Endometrium (tissue), 2 donors: ENCODE measurements around the gene NEURL1.
"Not testable (repeated sequence)": the region's sequence is repeated elsewhere in the genome, so short reads cannot be mapped to it uniquely, and the experiment has no call there.

ENCODE experiments used
- FAIRE-seq: peaks from 2 replicates; lab custom pipeline; 2012; peaks lifted over from hg19 to GRCh38; lab: Jason Lieb, UNC
- donor health status: control.
- donor health status: control.

NEURL1 gene

DNA sequence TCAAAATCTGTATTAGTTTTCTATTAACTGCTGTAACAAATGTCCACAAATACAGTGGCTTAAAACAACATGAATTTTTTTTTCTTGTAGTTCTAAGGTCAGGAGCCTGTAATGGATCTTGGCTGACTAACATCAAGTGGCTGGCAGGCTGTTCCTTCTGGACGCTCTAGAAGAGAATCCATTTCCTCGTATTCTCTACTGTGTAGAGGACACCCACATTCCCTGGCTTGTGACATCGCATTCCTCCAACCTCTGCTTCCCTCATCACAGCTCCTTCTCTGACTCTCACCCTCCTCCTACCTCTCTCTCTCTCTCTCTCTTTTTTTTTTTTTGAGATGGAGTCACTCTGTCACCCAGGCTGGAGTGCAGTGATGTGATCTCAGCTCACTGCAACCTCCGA lies 30.0 kb upstream of the NEURL1 start:
- no peak for FAIRE-seq

DNA sequence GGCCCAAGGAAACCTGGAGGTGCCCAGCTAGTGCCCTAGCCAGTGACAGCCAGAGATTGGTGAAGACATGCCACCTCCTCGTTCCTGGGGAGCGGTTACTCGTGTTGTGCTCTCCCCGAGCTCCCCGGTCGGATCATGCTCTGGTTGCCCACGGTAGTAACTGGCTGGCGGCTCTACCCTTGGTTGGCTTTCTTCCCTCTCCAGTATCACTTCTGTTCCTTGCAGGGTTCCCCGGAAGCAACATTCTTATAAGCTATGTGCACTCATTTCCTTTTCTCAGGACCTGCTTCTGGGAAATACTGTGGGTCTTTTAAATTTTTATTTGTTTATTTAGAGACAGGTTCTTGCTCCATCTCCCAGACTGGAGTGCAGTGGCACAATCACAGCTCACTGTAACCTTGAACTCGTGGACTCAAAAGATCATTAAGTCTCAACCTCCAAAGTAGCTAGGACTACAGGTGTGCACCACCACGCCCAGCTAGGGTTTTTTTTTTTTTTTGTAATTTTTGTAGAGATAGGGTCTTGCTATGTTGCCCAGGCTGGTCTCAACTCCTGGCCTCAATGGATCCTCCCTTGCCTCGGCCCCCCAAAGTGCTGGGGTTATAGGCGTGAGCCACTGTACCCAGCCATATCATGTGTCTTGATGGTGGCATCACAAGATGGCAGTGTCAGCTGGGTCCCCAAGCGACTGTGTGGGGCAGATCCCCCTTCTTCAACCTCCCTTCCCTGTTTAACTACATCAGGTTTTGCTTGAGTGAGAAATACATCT lies 27.9 kb upstream of the NEURL1 start:
- no peak for FAIRE-seq

DNA sequence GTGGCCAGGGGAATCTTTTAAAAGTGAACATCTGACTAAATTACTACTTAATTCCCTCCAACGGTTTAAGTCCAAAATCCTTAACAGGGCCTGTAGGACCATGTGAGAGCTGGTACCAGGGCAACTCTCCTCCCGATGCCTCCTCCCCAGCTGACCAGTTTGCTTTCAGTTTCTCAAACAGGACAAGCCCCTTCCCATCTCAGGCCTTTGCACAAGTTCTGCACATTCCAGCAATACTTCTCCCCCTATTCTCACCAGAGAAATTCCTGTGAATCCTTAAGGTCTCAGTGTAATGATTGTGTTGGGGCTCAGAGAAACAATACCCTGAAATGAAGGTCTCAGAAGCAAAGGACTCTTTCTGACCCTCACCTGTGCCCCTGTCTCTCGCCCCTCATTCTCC lies 26.8 kb upstream of the NEURL1 start:
- no peak for FAIRE-seq

DNA sequence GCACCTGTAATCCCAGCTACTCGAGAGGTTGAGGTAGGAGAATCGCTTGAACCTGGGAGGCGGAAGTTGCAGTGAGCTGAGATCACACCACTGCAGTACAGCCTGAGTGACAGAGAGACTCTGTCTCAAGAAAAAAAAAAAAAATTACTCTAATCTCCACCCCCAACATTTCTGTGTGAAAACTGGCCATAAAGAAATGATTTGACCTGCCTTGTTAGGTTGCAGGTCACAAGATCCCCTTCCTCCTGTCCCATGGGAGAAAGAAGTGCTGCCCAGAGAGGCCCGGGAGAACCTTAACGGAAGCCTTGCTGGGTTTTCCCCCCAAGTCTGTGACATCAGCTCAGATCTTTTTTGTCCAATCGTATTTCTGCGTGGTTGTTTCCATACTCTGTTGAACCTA lies 26.1 kb upstream of the NEURL1 start:
- FAIRE-seq, result no peak

DNA sequence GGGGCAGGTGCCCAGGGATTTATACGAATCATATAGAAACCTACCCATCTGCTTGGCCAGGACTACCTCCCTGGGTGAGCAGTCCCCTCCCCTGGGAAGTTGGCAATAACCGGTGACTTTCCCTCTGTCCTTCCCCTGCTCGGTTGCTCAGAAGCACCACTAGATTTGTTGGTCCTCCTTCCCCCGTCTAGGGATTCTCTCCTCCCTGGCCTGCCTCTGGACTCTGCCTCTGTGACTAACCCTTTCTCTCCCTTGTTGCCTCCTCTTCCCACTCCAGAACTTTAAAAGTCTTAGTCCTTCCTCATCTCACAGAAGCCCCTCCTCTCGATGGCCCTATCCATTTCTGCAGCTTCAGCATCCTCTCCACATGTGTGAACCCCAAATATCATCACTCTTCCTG lies 24.3 kb upstream of the NEURL1 start:
- FAIRE-seq, result no peak

DNA sequence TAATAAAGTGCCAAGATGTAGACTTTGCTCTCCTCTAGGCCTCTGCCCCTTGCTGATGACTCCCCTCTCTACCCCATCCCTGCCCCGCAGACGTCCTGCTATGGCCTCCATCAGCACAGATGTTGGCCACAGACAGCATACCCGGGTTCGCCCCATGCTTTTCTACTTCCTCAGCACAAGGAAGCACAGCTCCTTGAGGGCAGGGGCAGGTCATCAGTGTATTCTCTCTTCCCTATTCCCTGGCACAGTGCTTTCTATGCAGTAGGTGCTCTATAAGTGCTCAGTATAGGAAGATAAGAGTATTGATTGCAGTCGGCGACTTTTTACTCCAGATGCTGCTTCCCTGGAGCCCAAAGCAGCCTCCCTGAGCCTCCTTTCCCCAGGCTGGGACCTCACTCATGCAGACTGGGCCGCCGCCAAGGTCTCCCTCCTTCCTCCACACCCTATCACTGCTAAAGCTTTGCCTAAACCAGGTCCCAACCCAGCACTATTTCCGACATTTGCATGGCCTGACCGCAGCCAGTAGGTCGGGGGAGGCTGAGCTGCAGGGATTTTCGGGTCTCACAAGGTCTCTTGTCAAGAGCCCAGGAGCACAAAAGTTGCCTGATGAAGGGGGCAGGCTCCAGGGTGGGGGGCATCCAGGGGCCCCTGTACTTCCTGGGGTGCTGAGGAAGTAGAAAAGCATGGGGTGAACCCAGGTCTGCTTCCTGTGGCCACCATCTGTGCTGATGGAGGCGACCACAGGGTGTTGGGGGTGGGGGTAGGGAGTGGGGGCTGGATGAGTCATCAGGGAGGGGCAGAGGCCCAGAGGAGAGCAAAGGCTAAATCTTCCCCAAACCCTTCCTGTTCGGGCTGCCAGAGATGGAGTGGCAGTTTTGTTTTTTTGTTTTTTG lies 22.5 kb upstream of the NEURL1 start:
- FAIRE-seq, result no peak

DNA sequence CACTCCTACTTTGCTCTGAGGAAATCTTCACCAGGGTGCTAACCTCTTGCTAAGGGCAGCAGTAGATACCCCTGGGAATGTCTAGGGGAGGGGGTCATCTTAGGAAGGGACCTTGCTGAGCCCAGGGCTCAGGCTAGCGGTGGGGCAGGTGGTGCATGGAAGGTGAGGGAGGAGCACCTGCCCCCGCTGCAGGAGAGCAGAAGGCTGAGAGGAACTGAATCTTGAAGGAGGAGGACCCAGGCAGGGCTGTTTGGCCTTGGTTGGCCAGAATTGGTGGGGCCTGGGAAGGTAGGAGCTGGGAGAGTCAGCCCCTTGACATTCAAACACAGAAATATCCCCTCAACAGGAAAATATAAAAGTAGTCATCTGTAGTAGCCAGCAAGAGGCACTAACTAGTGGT lies 21.5 kb upstream of the NEURL1 start:
- no peak for FAIRE-seq

DNA sequence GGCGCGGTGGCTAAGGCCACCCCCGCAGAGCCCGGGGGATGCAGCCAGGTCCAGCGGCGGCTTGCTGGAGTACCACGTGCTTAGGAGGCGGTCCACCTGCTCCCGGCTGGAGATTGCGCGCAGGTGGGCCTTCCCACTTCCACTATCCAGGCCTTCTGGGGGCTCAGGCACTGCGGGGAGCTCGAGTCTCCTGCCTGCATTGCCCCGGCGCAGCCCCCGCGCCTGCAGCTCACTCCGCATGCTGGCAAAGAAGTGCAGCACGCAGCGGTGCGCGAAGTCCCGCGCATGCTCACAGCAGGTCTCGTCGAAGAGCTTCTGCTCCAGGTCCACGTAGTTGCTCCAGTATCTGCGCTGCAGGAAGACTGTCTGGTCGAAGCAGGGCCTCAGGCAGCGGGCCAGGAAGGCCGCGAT lies 20.2 kb upstream of the NEURL1 start:
- FAIRE-seq, result no peak

DNA sequence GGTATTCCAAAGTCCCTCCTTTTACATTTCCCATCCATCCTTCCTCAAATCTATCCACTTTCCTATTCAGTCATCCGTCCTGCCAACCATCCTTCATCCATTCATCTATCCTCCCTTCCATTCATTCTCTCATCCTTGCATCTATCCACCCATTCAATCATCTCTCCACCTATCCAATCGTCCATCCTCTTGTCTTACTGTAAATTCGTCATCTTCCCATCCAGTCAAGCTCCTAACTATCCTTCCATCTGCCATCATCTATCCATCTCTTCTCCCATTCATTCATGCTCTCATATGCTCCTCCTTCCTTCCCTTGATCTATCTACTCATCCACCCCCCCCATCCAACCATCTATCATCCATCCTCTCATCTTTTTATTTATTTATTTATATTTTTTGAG lies 19.4 kb upstream of the NEURL1 start:
- no peak for FAIRE-seq

DNA sequence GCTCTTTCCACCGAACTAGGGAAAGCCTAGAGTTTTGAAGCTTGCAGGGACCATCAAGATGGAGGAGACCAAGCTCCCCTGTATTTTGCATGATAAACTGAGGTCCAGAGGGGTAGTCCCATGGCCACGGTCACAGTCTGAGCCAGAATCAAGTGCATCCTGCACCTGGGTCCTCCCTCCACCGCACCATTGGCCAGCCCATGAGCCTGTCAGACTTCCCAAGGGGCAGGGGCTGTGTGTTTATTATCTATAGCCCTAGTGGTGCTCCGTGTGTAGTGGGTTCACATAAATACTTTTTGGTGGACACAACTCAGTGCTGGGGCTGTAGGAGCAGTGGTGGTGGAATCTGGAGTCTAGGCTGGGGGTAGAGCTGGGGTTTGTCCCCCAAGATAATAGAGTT lies 18.1 kb upstream of the NEURL1 start:
- FAIRE-seq, result no peak

DNA sequence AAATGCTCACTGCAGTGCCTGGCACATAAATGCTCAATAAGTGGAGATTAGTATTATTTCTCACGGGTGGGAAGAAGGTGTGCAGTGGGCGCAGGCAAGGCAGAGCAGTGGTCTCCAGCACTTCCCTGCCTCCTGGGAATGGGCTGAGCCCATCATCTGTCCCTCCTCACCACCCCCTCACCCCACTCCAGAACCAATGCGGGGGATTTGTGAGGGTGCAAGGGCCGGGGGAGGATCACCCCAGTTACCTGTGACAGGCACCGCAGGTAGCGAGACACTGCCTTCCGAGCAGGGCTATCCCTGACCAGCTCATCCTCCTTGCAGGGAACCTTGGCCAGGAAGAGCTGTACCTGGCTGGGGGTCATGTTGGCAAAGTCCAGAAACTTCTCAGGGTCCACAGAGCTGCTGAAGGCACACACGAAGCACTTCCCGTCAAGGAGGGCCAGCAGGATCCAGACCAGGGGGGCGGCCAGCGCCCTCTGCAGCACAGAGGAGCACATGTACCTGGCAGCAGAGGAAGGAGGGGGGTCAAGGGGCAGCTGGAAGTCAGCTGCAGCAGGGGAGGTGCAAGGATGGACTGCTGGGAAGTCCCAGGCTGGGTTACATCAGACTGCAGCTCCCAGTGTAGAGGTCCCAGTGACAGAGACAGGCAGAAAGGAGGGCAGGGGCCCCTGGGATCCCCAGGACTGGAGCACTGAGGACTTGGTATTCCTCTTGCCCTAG lies 17.3 kb upstream of the NEURL1 start:
- FAIRE-seq, result no peak

DNA sequence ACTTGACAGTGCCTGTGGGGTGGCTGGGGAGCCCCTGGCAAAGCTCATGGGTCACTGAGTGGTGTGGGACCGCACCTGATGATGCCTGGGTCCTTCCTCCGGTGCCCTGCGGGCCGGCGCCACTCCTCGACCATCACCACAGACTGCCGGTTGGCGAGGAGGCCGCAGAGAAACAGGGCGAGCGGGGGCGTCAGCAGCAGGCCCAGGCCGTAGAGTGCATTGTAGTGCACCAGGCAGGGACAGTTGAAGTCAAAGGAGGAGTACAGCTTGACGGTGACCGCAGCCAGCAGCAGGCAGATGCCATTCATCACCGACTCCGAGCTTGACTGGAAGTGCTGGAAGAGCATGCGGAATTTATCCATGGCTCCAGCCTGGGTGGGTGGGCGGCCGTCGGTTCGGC lies 14.8 kb upstream of the NEURL1 start:
- FAIRE-seq, result no peak

DNA sequence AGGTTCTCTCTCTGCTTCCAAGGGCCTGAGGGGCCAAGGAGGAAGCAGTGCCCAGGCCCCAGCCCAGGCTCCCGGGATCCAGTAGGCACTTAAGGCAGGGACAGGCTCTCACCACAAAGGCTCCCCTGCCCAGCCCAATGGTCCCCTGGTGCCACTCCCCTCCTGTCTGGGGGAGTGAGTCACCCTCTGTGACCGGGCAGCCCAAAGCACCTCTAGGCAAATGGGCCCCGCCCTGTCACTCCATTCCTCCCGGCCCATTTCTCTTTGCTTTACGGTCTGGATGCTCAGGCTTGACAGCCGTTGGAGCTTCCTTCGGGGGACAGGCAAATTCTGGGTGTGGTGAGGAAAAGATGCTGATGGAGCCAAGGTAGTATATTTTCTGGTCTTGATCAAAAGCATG lies 14.4 kb upstream of the NEURL1 start, which contains the start of gene CALHM3:
Gene CALHM3 (minus strand): TSS at position 106 of the 400 bp plus-strand sequence. CDS start 208 bp downstream, outside the sequence.
- FAIRE-seq, result no peak

DNA sequence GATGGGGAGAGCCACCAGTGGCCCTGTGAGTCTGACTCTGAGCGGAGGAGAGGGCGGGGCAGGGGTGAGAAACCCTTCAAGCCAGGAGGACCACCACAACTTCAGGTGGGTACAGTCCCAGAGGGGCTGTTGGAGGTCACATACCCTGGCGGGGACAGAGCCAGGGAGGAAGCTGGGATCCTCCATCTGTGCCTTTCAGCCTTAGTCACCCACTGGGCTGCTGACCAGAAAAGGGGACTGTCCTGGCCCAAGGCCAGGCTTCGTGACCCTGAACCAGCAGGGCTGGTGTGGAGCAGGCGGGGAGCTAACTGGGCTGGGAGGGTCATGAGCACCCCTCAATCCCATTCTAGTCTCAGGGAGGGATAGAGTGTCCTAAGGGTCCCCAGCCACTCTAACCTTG lies 13.0 kb upstream of the NEURL1 start:
- no peak for FAIRE-seq

DNA sequence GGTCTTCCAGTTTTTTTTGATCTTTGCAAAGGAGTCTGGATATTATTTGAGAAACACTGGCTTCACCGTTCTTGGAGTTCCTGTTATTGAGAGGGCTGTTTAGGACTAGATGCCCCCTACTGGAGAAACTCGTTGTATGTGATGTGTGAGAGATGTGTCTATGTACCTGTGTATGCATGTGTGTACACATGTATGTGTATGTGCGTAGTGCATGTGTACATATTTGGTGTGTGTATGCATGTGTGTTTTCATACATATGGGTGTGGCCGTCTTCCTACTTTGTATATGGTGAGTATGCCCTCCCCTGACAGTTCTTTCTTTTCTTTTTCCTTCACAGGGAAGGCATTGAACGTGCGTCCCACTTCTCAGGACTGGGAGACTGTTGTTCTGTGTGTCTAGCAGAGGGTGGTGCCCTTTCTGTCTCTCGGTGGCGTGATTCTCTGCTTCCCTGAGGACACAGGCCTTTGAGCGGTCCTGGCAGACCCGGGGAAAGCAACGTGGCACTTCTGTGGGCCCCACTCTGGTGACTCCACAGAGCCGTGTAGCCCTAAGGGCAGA lies 11.5 kb upstream of the NEURL1 start:
- peak; percentile 37 for FAIRE-seq

DNA sequence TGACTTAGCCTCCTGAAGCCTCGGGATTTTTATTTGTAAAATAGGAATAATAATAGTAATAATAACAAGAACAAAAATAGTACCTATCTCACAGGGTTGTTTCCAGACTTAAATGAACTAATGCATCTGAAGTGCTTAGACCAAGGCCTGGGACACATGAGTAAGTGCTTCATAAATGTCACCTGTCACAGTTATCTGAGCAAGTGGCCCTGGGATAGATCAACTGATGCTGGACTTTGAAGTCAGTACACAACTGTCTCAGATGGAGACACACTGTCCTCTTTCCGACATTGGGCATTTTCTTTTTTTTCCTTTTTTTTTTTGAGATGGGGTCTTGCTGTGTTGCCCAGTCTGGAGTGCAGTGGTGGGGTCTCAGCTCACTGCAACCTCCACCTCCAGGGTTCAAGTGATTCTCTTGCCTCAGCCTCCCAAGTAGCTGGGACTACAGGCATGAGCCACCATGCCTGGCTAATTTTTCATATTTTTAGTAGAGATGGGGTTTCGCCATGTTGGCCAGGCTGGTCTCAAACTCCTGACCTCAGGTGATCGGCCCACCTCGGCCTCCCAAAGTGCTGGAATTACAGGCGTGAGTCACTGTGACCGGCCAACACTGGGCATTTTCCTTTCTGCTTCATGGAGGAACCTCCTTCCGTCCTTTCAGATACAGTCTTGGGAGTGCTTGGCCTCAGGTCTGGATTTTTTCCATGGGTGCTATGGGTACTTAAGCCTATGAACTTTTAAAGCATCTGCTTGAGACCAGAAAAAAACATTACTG lies 6.7 kb upstream of the NEURL1 start:
- not testable (repeated sequence) for FAIRE-seq

DNA sequence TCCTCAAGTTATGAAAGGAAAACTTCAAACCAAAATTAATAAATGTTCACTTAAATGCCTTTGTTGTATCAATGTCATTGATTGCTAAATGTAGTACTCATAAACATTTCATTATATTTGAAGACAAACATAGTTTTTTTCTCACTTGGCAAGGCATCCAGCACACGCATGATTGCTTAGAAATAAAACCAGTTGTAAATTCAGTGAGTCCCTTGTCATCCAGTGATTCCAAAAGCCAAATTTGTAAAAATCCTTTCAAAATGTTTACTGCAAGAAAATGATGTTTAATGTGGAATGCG lies 6.1 kb upstream of the NEURL1 start:
- FAIRE-seq, result no peak

DNA sequence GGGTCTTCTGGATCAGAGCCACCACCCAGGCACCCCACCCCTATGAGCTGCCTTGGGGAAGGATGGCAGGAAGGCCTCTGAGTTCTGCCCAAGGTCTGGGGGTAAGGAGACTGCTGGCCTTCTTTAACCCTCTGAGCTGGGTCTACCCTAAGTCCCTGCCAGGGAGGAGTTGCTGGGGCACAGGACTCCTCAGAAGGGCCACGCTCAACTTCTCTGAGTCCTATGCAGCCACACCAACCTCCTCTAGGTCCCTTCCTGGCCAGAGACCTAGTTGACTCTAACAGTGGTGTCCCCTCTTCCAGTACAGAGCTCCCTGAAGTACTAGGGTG lies 2.6 kb upstream of the NEURL1 start:
- FAIRE-seq, result no peak

DNA sequence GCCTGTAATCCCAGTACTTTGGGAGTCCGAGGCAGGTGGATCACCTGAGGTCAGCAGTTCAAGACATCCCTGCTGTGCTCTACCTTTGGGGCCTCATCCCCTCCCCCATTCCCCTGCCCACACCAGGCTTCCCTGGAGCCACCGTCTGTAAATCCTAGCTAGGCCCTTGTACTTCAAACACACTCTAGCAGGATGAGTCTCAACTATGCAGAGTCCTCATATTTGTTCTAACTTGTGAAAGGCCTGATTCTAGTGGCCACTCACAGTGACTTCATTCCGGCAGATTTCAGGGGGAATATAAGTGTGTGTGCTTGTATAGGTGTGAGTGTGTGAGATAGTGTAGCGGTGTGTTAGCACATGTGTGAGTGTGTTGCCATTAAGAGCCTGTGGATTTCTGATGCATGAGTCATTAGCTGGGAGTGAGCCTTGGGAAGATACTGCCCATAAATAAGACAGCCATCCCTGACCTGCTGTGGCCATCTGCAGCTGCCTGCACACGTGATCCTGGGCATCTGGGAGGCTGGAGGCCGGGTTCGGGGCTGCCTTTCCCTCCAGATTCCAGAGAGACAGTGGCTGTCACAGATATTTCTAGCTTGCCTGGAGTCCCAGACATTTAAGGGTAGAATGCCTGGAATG lies 1.7 kb upstream of the NEURL1 start:
- FAIRE-seq, result peak; percentile 87

DNA sequence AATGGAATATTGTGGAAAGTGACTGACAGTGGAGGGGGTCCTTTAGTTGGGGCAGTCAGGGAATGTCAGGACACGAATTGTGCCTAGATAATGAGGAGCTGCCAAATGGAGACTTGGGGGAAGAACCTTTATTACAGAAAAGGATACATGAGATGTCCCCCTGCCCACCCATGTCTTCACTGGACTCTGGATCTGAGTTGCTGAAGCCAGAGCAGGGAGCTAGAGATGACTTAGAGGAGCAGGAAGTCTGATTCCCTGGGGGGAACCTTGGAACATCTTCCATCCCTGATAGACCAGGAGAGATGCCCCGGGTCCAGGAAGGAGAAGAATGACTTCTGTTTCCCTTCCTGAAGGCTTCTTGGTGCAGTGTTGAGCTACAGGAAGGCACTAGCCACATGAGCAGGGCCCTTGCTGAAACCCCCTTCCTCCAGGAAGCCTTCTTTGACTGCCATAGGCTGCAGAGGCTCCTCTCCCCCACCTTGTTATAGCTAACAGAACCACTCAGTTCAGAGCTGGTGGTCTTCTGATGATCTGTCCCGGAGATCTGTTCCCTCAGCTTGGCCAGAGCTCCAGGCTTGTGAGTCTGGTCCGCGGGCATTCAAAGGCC lies 747 bp upstream of the NEURL1 start:
- no peak for FAIRE-seq
